ENCODE measurements around the gene PDIA3. TPM values are rescaled to one million over a fixed set of nuclear protein-coding genes. Genes with fewer than 3 reads are reported as not detected.
A peak's percentile ranks its signal among the peaks of the same experiment; 100 is the strongest.

The PDIA3 gene
- total and polyA plus RNA-seq, 2 of the 13 experiments (the other 11 are each of a cell fraction or from before 2014, with no cell fraction given): 238 to 433 TPM

DNA sequence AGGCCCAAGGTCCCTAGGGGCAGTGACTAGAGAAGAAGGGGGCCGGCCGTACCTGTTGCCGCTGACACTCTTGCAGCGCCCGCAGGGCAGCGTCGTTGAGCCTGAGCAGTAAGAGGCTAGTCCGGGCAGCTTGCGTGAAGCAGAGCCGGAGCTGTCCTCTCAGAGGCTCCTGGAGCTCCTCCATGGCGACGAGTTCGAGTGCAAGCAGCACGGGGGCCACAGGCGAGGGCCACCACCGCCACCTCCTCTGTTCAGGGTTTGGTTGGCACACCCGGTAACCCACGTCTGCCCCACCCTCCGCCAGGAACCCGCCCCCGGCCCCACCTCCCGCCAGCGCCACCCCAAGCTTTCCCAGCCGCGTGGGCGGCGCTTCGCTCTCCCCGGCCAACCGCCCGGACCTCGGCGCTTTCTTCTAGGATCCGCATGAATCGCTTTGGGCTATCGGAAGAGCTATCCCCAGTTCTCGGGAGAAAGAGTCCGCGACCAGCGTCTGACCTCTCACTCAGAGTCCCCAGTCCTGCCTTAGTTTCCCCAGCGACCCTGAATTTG, 30.6 kb downstream of the PDIA3 start, which contains the start of gene ELL3 (continued):
- TF ChIP-seq PHB2 (IDR thresholded peaks at IDR 0.05; ENCODE audit: partially characterized antibody): no peak
- TF ChIP-seq HNRNPLL (IDR thresholded peaks at IDR 0.05; ENCODE audit: low read depth, low read length, poor library complexity, severe bottlenecking): peak; percentile 15
- no peak for TF ChIP-seq ZNF879 (CRISPR knock-in tag; IDR thresholded peaks at IDR 0.05)
- TF ChIP-seq RCOR2 (CRISPR knock-in tag; IDR thresholded peaks at IDR 0.05): no peak
- no peak for TF ChIP-seq ZNF121 (CRISPR knock-in tag; IDR thresholded peaks at IDR 0.05)
- TF ChIP-seq, protein P1, sequence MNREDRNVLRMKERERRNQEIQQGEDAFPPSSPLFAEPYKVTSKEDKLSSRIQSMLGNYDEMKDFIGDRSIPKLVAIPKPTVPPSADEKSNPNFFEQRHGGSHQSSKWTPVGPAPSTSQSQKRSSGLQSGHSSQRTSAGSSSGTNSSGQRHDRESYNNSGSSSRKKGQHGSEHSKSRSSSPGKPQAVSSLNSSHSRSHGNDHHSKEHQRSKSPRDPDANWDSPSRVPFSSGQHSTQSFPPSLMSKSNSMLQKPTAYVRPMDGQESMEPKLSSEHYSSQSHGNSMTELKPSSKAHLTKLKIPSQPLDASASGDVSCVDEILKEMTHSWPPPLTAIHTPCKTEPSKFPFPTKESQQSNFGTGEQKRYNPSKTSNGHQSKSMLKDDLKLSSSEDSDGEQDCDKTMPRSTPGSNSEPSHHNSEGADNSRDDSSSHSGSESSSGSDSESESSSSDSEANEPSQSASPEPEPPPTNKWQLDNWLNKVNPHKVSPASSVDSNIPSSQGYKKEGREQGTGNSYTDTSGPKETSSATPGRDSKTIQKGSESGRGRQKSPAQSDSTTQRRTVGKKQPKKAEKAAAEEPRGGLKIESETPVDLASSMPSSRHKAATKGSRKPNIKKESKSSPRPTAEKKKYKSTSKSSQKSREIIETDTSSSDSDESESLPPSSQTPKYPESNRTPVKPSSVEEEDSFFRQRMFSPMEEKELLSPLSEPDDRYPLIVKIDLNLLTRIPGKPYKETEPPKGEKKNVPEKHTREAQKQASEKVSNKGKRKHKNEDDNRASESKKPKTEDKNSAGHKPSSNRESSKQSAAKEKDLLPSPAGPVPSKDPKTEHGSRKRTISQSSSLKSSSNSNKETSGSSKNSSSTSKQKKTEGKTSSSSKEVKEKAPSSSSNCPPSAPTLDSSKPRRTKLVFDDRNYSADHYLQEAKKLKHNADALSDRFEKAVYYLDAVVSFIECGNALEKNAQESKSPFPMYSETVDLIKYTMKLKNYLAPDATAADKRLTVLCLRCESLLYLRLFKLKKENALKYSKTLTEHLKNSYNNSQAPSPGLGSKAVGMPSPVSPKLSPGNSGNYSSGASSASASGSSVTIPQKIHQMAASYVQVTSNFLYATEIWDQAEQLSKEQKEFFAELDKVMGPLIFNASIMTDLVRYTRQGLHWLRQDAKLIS (CRISPR knock-in tag; IDR thresholded peaks at IDR 0.05): no peak
- no peak for TF ChIP-seq SMAD3 (CRISPR knock-in tag; IDR thresholded peaks at IDR 0.05)
- TF ChIP-seq ZNF839 (CRISPR knock-in tag; IDR thresholded peaks at IDR 0.05; ENCODE audit: borderline replicate concordance): no peak
- TF ChIP-seq KMT2B (CRISPR knock-in tag; IDR thresholded peaks at IDR 0.05): 0 out of 2 replicates have a peak, but pooled peaks have one; percentile 1
- TF ChIP-seq MBD4 (IDR thresholded peaks at IDR 0.05; ENCODE audit: borderline replicate concordance, low read length): no peak
- peak; percentile 12; the same call in 1 of the 2 replicates for TF ChIP-seq TAF1 (CRISPR knock-in tag; IDR thresholded peaks at IDR 0.05)
- TF ChIP-seq ZNF607 (CRISPR knock-in tag; IDR thresholded peaks at IDR 0.05; ENCODE audit: borderline replicate concordance): no peak
- no peak for TF ChIP-seq SP1 (IDR thresholded peaks at IDR 0.05)
- TF ChIP-seq SP1 (CRISPR knock-in tag; IDR thresholded peaks at IDR 0.05): no peak
- TF ChIP-seq, protein P2, sequence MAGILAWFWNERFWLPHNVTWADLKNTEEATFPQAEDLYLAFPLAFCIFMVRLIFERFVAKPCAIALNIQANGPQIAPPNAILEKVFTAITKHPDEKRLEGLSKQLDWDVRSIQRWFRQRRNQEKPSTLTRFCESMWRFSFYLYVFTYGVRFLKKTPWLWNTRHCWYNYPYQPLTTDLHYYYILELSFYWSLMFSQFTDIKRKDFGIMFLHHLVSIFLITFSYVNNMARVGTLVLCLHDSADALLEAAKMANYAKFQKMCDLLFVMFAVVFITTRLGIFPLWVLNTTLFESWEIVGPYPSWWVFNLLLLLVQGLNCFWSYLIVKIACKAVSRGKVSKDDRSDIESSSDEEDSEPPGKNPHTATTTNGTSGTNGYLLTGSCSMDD (CRISPR knock-in tag; IDR thresholded peaks at IDR 0.05): no peak
- no peak for TF ChIP-seq HCFC1 (IDR thresholded peaks at IDR 0.05; ENCODE audit: low read depth, low read length)
- no peak for TF ChIP-seq CEBPB (IDR thresholded peaks at IDR 0.05; ENCODE audit: borderline replicate concordance, low read depth, low read length)
- TF ChIP-seq TARDBP (CRISPR knock-in tag; IDR thresholded peaks at IDR 0.05): no peak
- TF ChIP-seq ZNF678 (CRISPR knock-in tag; IDR thresholded peaks at IDR 0.05): no peak
- TF ChIP-seq ZNF766 (CRISPR knock-in tag; IDR thresholded peaks at IDR 0.05; ENCODE audit: borderline replicate concordance): no peak
- TF ChIP-seq MAFK (conservative IDR thresholded peaks at IDR 0.05 in 1 of 2, IDR thresholded peaks at IDR 0.05 in 1 of 2; ENCODE audit: low read length in 2 of 2): no peak
- 0 out of 2 replicates have a peak, but pooled peaks have one; percentile 2 for TF ChIP-seq ZFYVE20 (CRISPR knock-in tag; IDR thresholded peaks at IDR 0.05; ENCODE audit: borderline replicate concordance, low read depth)
- no peak for TF ChIP-seq ZNF263 (CRISPR knock-in tag; IDR thresholded peaks at IDR 0.05)
- TF ChIP-seq MEIS2 (CRISPR knock-in tag; IDR thresholded peaks at IDR 0.05): no peak
- no peak for TF ChIP-seq NFE2 (CRISPR knock-in tag; IDR thresholded peaks at IDR 0.05)
- TF ChIP-seq, protein P3, sequence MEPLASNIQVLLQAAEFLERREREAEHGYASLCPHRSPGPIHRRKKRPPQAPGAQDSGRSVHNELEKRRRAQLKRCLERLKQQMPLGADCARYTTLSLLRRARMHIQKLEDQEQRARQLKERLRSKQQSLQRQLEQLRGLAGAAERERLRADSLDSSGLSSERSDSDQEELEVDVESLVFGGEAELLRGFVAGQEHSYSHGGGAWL (CRISPR knock-in tag; IDR thresholded peaks at IDR 0.05): no peak
- 0 out of 2 replicates have a peak, but pooled peaks have one; percentile 2 for TF ChIP-seq ZNF543 (CRISPR knock-in tag; IDR thresholded peaks at IDR 0.05)
- no peak for TF ChIP-seq ZZZ3 (CRISPR knock-in tag; IDR thresholded peaks at IDR 0.05; ENCODE audit: borderline replicate concordance)
- no peak for TF ChIP-seq ZBTB20 (CRISPR knock-in tag; IDR thresholded peaks at IDR 0.05; ENCODE audit: borderline replicate concordance, low read depth)

Measured in HepG2 (cell line).